GM19467 (cell line): ENCODE data around the gene SCD5.

Experiments
- ATAC-seq: cut with Tn5 transposase; IDR thresholded peaks from one replicate; pipeline ENCODE4 v1.9.1; 2021; ENCODE audit warnings: mild to moderate bottlenecking, moderate library complexity; ENCODE audit not compliant: unreplicated experiment

Gene SCD5

GRCh38 chr4:82645936-82646565 is 152.5 kb downstream of the SCD5 start:
- no peak for ATAC-seq

- no peak for ATAC-seq
These were observed 153.9 kb downstream of the SCD5 start for GRCh38 chr4:82644734-82645126.

- no peak for ATAC-seq
These were observed 154.4 kb downstream of the SCD5 start for GRCh38 chr4:82643994-82644733.

GRCh38 chr4:82642331-82642730 is 156.3 kb downstream of the SCD5 start:
- ATAC-seq = no peak

- no peak for ATAC-seq
These were observed 158.1 kb downstream of the SCD5 start for GRCh38 chr4:82640540-82640939.

- no peak for ATAC-seq
These were observed 158.6 kb downstream of the SCD5 start for GRCh38 chr4:82639971-82640370.

GRCh38 chr4:82638479-82638878 is 160.1 kb downstream of the SCD5 start:
- ATAC-seq = no peak

GRCh38 chr4:82630079-82630478 is 168.5 kb downstream of the SCD5 start:
- ATAC-seq = no peak

- ATAC-seq = no peak
These were observed 169.2 kb downstream of the SCD5 start for GRCh38 chr4:82629238-82630000.

GRCh38 chr4:82626251-82626868 is 172.2 kb downstream of the SCD5 start:
- ATAC-seq = no peak

- ATAC-seq = no peak
These were observed 173.8 kb downstream of the SCD5 start for GRCh38 chr4:82624819-82625218.

- no peak for ATAC-seq
These were observed 175.4 kb downstream of the SCD5 start for GRCh38 chr4:82623121-82623683.

GRCh38 chr4:82621251-82621650 is 177.3 kb downstream of the SCD5 start:
- ATAC-seq = no peak

- ATAC-seq = no peak
These were observed 178.4 kb downstream of the SCD5 start for GRCh38 chr4:82620126-82620735.

- no peak for ATAC-seq
These were observed 180.4 kb downstream of the SCD5 start for GRCh38 chr4:82618103-82618720.

- ATAC-seq = no peak
These were observed 183.7 kb downstream of the SCD5 start for GRCh38 chr4:82614838-82615449.

GRCh38 chr4:82613121-82613520 is 185.5 kb downstream of the SCD5 start:
- no peak for ATAC-seq

GRCh38 chr4:82611982-82612381 is 186.6 kb downstream of the SCD5 start:
- no peak for ATAC-seq

GRCh38 chr4:82611527-82611926 is 187.1 kb downstream of the SCD5 start:
- no peak for ATAC-seq

GRCh38 chr4:82610041-82610440 is 188.6 kb downstream of the SCD5 start:
- no peak for ATAC-seq
